SJCRH30 (cell line): ENCODE data around the gene HJURP. TPM values are rescaled to one million over a fixed set of nuclear protein-coding genes. Genes with fewer than 3 reads are reported as not detected.

Experiments
- DNase-seq, 2 experiments: peaks; one replicate each; pipeline ENCODE4 v3.0.0-alpha.2; 2015 to 2020
- H3K27ac ChIP-seq: fragments of 250-450 bp; sonication (Bioruptor Pico); 2 replicates; pipeline ENCODE4 v1.5.1; 2020; ENCODE audit warnings: mild to moderate bottlenecking, moderate library complexity
- H3K27me3 ChIP-seq: fragments of 250-450 bp; sonication (Bioruptor Pico); 2 replicates; pipeline ENCODE4 v1.5.1; 2020; ENCODE audit warnings: mild to moderate bottlenecking, moderate library complexity
- H3K36me3 ChIP-seq: fragments of 250-450 bp; sonication (Bioruptor Pico); 2 replicates; pipeline ENCODE4 v1.5.1; 2020; ENCODE audit warnings: mild to moderate bottlenecking, moderate library complexity
- H3K4me1 ChIP-seq: fragments of 250-450 bp; sonication (Bioruptor Pico); 2 replicates; pipeline ENCODE4 v1.5.1; 2020; ENCODE audit warnings: mild to moderate bottlenecking, moderate library complexity
- H3K4me3 ChIP-seq: fragments of 250-450 bp; sonication (Bioruptor Pico); 2 replicates; pipeline ENCODE4 v1.5.1; 2020; ENCODE audit warnings: mild to moderate bottlenecking, moderate library complexity
- H3K9me3 ChIP-seq: fragments of 250-450 bp; sonication (Bioruptor Pico); replicated peaks from 2 replicates; pipeline ENCODE4 v1.5.1; 2020; ENCODE audit warnings: mild to moderate bottlenecking, moderate library complexity
- total RNA-seq: library from RNA; depleted of rRNA; stranded (reverse); fragments of >200 nt; shearing (Covaris generic); gene quantifications from 2 replicates; pipeline ENCODE4 v1.2.3, GENCODE V29; 2014; rRNA removed

HJURP gene
- total RNA-seq, 1 experiment from 2014 or later: 90.8 TPM

DNA sequence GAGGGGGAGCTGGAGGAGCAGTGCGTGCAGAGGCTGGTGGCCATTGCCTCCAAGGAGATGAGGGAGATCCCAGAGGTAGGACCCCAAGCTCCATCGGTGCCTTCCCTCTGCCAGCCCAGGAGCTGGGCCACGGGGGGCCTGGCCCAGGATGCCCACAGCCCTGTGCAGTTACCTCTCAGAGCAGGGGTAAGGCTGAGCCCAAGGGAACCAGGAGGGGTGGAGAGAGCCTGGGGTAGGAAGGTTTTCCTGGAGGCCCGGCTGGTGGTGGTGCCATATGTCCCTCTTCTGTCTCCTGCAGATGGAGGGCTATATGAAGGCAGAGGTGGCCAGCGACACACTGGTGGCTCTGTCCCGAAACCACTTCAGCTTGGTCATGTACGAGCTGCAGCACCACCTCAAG lies 64.8 kb downstream of the HJURP start:
- no peaks in the 10 kb centered on the region for H3K9me3 ChIP-seq
- H3K27me3 ChIP-seq: no peaks in the 10 kb centered on the region
- no peak overlapping the region for H3K27ac ChIP-seq
- H3K4me1 ChIP-seq: no peaks in the 10 kb centered on the region
- no peaks in the 10 kb centered on the region for H3K36me3 ChIP-seq
- no peak overlapping the region for H3K4me3 ChIP-seq
- no peak for DNase-seq

Other genes with a start within 250 kb of the HJURP start
- not detected in 2 replicates for gene UGT1A8, start 236.9 kb downstream of the HJURP start, total RNA-seq
- gene UGT1A10, start 218.1 kb downstream of the HJURP start, total RNA-seq: not detected in 2 replicates
- not detected in 2 replicates for gene UGT1A9, start 182.6 kb downstream of the HJURP start, total RNA-seq
- gene UGT1A7, start 172.6 kb downstream of the HJURP start, total RNA-seq: not detected in 2 replicates
- not detected in 2 replicates for gene UGT1A6, start 161.6 kb downstream of the HJURP start, total RNA-seq
- not detected in 2 replicates for gene UGT1A5, start 141.6 kb downstream of the HJURP start, total RNA-seq
- gene UGT1A4, start 135.8 kb downstream of the HJURP start, total RNA-seq: not detected in 2 replicates
- not detected in 2 replicates for gene UGT1A3, start 125.5 kb downstream of the HJURP start, total RNA-seq
- gene UGT1A1, start 94.3 kb downstream of the HJURP start, total RNA-seq: not detected in 2 replicates
- gene MROH2A, start 76.2 kb downstream of the HJURP start, total RNA-seq: not detected in 2 replicates
- gene TRPM8, start 62.8 kb upstream of the HJURP start, total RNA-seq: 0.10 and 0.18 TPM in 2 replicates
- gene SPP2, start 196.2 kb upstream of the HJURP start, total RNA-seq: 0.14 TPM in 1 of 2 replicates, not detected in the other